MCF 10A (cell line): Measurements from ENCODE around the gene GGA2. TPM values are rescaled to one million over a fixed set of nuclear protein-coding genes. Genes with fewer than 3 reads are reported as not detected.

Experiments
- BruUV-seq: library from RNA; stranded (reverse); fragments of 400-500 nt; replicated peaks from 2 replicates; lab custom pipeline; 2021; lab: Mats Ljungman, UMichigan
- CTCF ChIA-PET: fragments of 300-600 bp; sonication (Branson Sonifier 250); formaldehyde crosslinking; extraction: SDS; loops from one replicate; lab custom pipeline; 2021; ENCODE audit warnings: antibody characterized with exemption, inconsistent platforms; lab: Yijun Ruan, JAX
- POLR2A ChIA-PET: fragments of 300-600, 350-650 bp; sonication (Branson Sonifier 250); formaldehyde crosslinking; extraction: SDS; loops from one replicate; lab custom pipeline; 2020; ENCODE audit warnings: antibody characterized with exemption, inconsistent platforms; lab: Yijun Ruan, JAX
- DNase-seq: peaks from one replicate; pipeline ENCODE4 v3.0.0-alpha.2; 2018; ENCODE audit not compliant: unreplicated experiment
- H3K27ac Mint-ChIP-seq: one replicate; pipeline ENCODE4 v1.8.0; 2022; ENCODE audit warnings: mild to moderate bottlenecking, low read depth, mixed read lengths; ENCODE audit not compliant: unreplicated experiment
- H3K27me3 Mint-ChIP-seq: one replicate; pipeline ENCODE4 v1.8.0; 2022; ENCODE audit warnings: mixed read lengths; ENCODE audit not compliant: insufficient read depth, unreplicated experiment
- H3K36me3 Mint-ChIP-seq: one replicate; pipeline ENCODE4 v1.8.0; 2022; ENCODE audit warnings: mild to moderate bottlenecking, moderate library complexity, mixed read lengths; ENCODE audit not compliant: insufficient read depth, unreplicated experiment
- H3K4me1 Mint-ChIP-seq: one replicate; pipeline ENCODE4 v1.8.0; 2022; ENCODE audit warnings: mixed read lengths; ENCODE audit not compliant: insufficient read depth, unreplicated experiment
- H3K4me3 Mint-ChIP-seq: one replicate; pipeline ENCODE4 v1.8.0; 2022; ENCODE audit warnings: mild to moderate bottlenecking, moderate library complexity, mixed read lengths; ENCODE audit not compliant: unreplicated experiment
- H3K9me3 Mint-ChIP-seq: one replicate; pipeline ENCODE4 v1.8.0; 2022; ENCODE audit warnings: mixed read lengths; ENCODE audit not compliant: unreplicated experiment
- intact Hi-C: fragments of 100-400 bp; cut with micrococcal nuclease; formaldehyde crosslinking; loops from 2 replicates; pipeline ENCODE4 v1.14.1; 2022
- total RNA-seq: library from RNA; stranded (reverse); gene quantifications from 2 replicates; pipeline ENCODE4 v1.2.3, GENCODE V29; 2022
- TF ChIP-seq, protein P1 (sequence below): fragments of 200-600 bp; IDR thresholded peaks from one replicate; pipeline ENCODE4 v1.8.0; 2022; ENCODE audit warnings: antibody characterized with exemption, mild to moderate bottlenecking; ENCODE audit not compliant: unreplicated experiment

Gene GGA2
- total RNA-seq, 1 experiment from 2014 or later, result 22.2 TPM

DNA sequence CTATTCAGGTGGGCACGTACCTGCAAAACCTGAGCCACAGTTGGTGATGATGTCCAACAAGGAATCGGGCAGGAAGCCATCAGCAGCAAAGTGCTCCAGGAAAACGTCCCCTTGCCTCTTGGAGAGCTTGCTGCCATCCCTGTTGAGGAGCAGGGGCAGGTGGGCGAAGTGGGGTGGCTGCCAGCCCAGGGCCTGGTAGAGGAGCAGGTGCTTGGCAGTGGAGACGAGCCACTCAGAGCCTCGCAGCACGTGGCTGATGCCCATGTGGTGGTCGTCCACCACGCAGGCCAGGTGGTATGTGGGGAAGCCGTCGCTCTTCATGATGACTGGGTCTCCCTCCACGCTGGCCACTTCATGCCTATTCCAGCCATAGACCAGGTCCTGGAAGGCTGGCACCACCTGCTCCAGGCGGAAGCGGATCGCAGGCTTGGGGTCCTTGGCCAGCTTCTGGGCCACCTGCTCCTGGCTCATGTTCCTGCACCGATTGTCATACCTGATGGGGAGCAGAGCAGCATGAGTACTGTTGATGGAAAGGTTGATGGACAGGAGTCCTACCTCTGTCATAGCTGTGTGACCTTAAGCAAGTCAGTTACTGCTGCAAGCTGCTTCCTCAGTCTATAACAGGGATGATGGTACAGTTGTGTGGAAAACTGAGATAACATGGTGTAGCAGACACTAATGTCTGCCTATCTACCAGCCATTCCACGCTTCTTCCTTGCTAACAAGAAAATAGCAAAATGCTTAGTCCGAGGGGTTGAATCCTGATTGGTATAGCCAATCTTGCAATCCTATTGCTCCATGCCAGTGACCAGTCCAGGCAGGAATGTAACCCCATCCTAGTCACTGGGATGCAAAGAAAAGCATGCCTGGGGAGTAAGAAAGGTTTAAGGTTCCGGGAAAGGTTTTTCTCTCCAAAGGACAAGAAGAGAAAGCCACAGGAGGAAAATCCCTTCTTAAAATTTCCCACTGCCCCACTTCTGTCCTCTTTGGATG is 24.9 kb upstream of the GGA2 start:
- no TSS peak for BruUV-seq
- no peak overlapping the region for H3K27ac Mint-ChIP-seq
- POLR2A ChIA-PET, result no interaction called here
- no peak overlapping the region for H3K4me3 Mint-ChIP-seq
- CTCF ChIA-PET, result interaction anchor here (0.8 to 1.2 kb wide), 2 partner anchors 10 to 22 kb away, joined by 3 to 6 read pairs; no protein-coding TSS in a partner anchor
- H3K4me1 Mint-ChIP-seq, result no peaks in the 10 kb centered on the region
- intact Hi-C loops, result no loop called here
- no peaks in the 10 kb centered on the region for H3K27me3 Mint-ChIP-seq
- H3K36me3 Mint-ChIP-seq, result peaks cover 83% of the 10 kb centered on the region
- TF ChIP-seq, protein P1, sequence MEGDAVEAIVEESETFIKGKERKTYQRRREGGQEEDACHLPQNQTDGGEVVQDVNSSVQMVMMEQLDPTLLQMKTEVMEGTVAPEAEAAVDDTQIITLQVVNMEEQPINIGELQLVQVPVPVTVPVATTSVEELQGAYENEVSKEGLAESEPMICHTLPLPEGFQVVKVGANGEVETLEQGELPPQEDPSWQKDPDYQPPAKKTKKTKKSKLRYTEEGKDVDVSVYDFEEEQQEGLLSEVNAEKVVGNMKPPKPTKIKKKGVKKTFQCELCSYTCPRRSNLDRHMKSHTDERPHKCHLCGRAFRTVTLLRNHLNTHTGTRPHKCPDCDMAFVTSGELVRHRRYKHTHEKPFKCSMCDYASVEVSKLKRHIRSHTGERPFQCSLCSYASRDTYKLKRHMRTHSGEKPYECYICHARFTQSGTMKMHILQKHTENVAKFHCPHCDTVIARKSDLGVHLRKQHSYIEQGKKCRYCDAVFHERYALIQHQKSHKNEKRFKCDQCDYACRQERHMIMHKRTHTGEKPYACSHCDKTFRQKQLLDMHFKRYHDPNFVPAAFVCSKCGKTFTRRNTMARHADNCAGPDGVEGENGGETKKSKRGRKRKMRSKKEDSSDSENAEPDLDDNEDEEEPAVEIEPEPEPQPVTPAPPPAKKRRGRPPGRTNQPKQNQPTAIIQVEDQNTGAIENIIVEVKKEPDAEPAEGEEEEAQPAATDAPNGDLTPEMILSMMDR, result no peak
- H3K9me3 Mint-ChIP-seq, result no peaks in the 10 kb centered on the region
- DNase-seq, result no peak

DNA sequence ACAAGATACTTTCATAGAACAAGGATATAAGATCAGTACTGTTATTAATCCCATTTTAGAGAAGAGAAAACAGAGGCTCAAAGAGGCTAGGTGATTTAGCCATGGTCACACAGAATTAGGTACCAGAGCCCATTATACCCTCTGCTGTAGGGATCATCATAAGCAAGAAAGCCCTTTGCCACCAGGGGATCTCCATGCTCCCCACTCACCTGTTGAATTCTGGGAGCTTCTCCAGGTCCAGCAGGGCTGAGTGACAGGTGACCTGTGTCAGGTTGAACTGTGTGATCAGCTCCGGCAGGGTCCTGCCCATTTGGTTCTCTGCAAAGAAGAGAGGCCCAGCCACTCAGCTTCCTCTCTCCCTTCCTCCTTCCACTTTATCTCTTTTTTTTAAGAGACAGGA is 22.2 kb upstream of the GGA2 start:
- no TSS peak for BruUV-seq
- ChIA-PET CTCF (no interaction called here), POLR2A (no interaction called here)
- Mint-ChIP-seq H3K36me3 (peaks cover 85% of the 10 kb centered on the region), H3K4me3 (no peak overlapping the region), H3K27ac (no peak overlapping the region), H3K27me3 (no peaks in the 10 kb centered on the region), H3K4me1 (no peaks in the 10 kb centered on the region), H3K9me3 (no peaks in the 10 kb centered on the region)
- no peak for DNase-seq
- intact Hi-C loops, result no loop called here
- TF ChIP-seq, protein P1, result no peak

DNA sequence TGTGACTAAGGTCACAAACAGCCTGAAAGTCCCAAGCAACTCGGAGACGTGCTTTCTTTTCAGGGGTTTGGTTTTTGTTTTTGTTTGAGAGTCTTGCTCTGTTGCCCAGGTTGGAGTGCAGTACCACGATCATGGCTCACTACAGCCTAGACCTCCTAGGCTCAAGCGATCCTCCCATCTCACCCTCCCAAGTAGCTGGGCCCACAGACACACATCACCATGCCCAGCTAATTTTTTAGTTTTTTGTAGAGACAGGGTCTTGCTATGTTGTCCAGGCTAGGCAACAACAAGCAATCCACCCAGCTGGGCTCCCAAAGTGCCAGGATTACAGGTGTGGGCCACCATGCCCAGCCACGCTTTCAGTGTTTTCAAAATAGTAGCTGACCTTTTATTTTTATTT is 19.8 kb upstream of the GGA2 start:
- TF ChIP-seq, protein P1, result no peak
- BruUV-seq, result no TSS peak
- Mint-ChIP-seq H3K4me1 (no peaks in the 10 kb centered on the region), H3K9me3 (no peaks in the 10 kb centered on the region), H3K36me3 (peaks cover 77% of the 10 kb centered on the region), H3K4me3 (no peak overlapping the region), H3K27me3 (no peaks in the 10 kb centered on the region), H3K27ac (no peak overlapping the region)
- DNase-seq, result no peak
- intact Hi-C loops, result no loop called here
- CTCF ChIA-PET, result interaction anchor here (0.9 to 1.2 kb wide), 2 partner anchors 21 to 28 kb away, joined by 3 read pairs; no protein-coding TSS in a partner anchor
- POLR2A ChIA-PET, result interaction anchor here (1.9 kb wide), 1 partner anchor 20 kb away, joined by 4 read pairs; the partner anchor contains the start of gene GGA2

DNA sequence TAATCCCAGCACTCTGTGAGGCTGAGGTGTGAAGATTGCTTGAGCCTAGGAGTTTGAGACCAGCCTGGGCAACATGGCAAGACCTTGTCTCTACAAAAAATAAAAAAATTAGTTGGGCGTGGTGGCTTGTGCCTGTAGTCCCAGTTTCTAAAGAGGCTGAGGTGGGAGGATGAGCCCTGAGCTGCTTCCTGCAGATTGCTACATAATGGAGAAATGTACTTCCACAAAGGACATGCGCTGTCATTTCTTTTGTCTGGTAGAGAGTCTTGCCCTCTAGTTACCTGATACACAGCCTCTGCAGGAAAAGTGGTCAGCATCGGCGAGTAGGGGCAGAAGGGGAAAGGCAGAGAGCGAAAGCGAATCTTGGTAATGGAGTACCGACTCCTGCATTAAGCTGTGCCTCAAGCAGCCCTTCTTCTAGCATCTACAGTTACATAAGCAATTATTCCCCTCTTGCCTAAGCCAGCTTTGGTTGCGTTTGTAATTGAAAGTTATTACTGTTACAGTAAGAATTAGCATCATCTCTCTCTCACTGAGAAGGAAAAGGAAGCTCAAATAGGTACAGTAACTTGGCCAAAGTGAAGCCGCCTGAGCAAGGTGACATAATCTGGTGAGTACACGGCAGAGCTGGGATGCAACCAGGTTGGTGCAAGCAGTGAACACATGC is 18.5 kb upstream of the GGA2 start:
- no peak for DNase-seq
- ChIA-PET POLR2A (interaction anchor here (0.7 to 1.9 kb wide), 2 partner anchors 12 to 19 kb away, joined by 3 to 4 read pairs; partner anchors contain the start of gene GGA2), CTCF (interaction anchor here (0.6 kb wide), 1 partner anchor 95 kb away, joined by 3 read pairs; no protein-coding TSS in a partner anchor)
- no TSS peak for BruUV-seq
- no peaks in the 10 kb centered on the region for H3K27me3 Mint-ChIP-seq
- intact Hi-C loops, result no loop called here
- TF ChIP-seq, protein P1, result no peak
- H3K27ac Mint-ChIP-seq, result no peak overlapping the region
- no peak overlapping the region for H3K4me3 Mint-ChIP-seq
- peaks cover 76% of the 10 kb centered on the region for H3K36me3 Mint-ChIP-seq
- no peaks in the 10 kb centered on the region for H3K4me1 Mint-ChIP-seq
- H3K9me3 Mint-ChIP-seq, result no peaks in the 10 kb centered on the region
